ENCODE measurements around the gene PDE6B.

DNA sequence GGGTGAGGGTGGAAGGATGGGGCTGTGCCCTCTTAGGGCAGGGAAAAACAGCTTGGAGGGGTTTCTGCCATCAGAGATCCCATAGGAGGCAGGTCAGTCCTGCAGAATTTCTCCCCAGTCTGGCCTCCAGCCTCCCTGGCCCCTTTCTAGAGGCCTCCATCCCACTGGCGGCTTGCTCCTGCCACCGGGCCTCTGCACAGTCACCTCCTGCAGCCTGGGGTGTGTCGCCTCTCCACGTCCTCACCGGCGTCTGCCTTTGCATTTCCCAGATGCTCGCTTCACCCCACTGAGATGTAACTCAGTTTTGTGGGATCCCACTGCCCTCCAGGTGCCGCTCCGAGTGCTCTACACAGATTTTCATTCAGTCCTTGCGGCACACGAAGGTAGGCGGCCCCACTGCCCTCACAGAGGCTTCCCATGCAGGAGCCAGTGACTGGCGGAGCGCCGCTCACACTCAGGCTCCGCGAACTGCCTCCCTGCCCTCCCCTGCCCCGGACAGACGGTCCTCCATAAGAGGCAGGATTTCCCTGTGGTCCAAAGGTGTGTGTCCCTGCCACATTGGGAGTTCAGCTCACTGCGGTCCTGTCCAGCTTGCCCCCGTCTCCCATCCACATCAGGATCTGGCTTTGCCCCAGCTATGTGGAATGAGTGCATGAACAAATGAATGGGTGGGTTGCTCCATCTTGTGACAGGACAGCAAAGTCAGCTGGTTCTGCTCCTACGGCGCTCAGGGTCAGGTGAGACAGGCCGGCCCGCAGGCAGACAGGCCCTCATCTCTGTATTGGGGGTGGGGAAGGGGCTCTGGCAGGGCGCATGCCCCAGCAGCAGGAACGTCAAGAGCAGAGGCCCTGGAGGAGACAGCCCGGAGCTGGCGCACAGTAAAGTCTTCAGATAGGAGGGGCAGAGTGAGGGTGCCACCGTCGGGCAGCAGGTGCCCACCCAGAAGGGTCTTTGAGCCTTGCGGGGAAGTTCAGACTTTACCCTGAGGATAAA is 46.6 kb upstream of the PDE6B start:
- TF ChIP-seq, protein P1, sequence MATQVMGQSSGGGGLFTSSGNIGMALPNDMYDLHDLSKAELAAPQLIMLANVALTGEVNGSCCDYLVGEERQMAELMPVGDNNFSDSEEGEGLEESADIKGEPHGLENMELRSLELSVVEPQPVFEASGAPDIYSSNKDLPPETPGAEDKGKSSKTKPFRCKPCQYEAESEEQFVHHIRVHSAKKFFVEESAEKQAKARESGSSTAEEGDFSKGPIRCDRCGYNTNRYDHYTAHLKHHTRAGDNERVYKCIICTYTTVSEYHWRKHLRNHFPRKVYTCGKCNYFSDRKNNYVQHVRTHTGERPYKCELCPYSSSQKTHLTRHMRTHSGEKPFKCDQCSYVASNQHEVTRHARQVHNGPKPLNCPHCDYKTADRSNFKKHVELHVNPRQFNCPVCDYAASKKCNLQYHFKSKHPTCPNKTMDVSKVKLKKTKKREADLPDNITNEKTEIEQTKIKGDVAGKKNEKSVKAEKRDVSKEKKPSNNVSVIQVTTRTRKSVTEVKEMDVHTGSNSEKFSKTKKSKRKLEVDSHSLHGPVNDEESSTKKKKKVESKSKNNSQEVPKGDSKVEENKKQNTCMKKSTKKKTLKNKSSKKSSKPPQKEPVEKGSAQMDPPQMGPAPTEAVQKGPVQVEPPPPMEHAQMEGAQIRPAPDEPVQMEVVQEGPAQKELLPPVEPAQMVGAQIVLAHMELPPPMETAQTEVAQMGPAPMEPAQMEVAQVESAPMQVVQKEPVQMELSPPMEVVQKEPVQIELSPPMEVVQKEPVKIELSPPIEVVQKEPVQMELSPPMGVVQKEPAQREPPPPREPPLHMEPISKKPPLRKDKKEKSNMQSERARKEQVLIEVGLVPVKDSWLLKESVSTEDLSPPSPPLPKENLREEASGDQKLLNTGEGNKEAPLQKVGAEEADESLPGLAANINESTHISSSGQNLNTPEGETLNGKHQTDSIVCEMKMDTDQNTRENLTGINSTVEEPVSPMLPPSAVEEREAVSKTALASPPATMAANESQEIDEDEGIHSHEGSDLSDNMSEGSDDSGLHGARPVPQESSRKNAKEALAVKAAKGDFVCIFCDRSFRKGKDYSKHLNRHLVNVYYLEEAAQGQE (IDR thresholded peaks at IDR 0.05; ENCODE audit: borderline replicate concordance): no peak
- TF ChIP-seq, protein P2, sequence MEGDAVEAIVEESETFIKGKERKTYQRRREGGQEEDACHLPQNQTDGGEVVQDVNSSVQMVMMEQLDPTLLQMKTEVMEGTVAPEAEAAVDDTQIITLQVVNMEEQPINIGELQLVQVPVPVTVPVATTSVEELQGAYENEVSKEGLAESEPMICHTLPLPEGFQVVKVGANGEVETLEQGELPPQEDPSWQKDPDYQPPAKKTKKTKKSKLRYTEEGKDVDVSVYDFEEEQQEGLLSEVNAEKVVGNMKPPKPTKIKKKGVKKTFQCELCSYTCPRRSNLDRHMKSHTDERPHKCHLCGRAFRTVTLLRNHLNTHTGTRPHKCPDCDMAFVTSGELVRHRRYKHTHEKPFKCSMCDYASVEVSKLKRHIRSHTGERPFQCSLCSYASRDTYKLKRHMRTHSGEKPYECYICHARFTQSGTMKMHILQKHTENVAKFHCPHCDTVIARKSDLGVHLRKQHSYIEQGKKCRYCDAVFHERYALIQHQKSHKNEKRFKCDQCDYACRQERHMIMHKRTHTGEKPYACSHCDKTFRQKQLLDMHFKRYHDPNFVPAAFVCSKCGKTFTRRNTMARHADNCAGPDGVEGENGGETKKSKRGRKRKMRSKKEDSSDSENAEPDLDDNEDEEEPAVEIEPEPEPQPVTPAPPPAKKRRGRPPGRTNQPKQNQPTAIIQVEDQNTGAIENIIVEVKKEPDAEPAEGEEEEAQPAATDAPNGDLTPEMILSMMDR (IDR thresholded peaks at IDR 0.05; ENCODE audit: poor library complexity, severe bottlenecking): no peak
- TF ChIP-seq RAD21 (conservative IDR thresholded peaks at IDR 0.05): no peak
- no peak for TF ChIP-seq EP300 (conservative IDR thresholded peaks at IDR 0.05; ENCODE audit: poor library complexity, severe bottlenecking)
